Osteoblast (primary cell): ENCODE results near the gene COL25A1. TPM values are rescaled to one million over a fixed set of nuclear protein-coding genes. Genes with fewer than 3 reads are reported as not detected.
"Not testable (repeated sequence)": the region's sequence is repeated elsewhere in the genome, so short reads cannot be mapped to it uniquely, and the experiment has no call there.

Experiments used
- DNase-seq: peaks from one replicate; pipeline ENCODE4 v3.0.0; 2011; ENCODE audit warnings: low spot score, mixed read lengths; ENCODE audit not compliant: insufficient read length; ENCODE audit errors: missing footprints
- H2AFZ ChIP-seq: 2 replicates; pipeline ENCODE4 v1.6.0; 2011; ENCODE audit warnings: mild to moderate bottlenecking, low read length
- H3K27ac ChIP-seq: 2 replicates; pipeline ENCODE4 v1.5.1; 2011; ENCODE audit warnings: mild to moderate bottlenecking, low read depth, low read length, moderate library complexity
- H3K27me3 ChIP-seq: 2 replicates; pipeline ENCODE4 v1.6.0; 2012; ENCODE audit warnings: mild to moderate bottlenecking, control low read depth, inconsistent platforms, low read length, moderate library complexity; ENCODE audit not compliant: insufficient read depth
- H3K36me3 ChIP-seq: 2 replicates; pipeline ENCODE4 v1.5.1; 2011; ENCODE audit warnings: mild to moderate bottlenecking, low read length, control low read depth, moderate library complexity; ENCODE audit not compliant: insufficient read depth
- H3K4me1 ChIP-seq: 2 replicates; pipeline ENCODE4 v1.5.1; 2011; ENCODE audit warnings: mild to moderate bottlenecking, low read length, control low read depth, moderate library complexity; ENCODE audit not compliant: insufficient read depth
- H3K4me2 ChIP-seq: 2 replicates; pipeline ENCODE4 v1.6.0; 2011; ENCODE audit warnings: mild to moderate bottlenecking, low read length; ENCODE audit not compliant: insufficient read depth
- H3K4me3 ChIP-seq: fragments of 200-600 bp; sonication (generic); 3 replicates; pipeline ENCODE4 v1.5.1; 2012; ENCODE audit warnings: mild to moderate bottlenecking, low read length, inconsistent platforms; ENCODE audit not compliant: insufficient read depth
- H3K79me2 ChIP-seq: 2 replicates; pipeline ENCODE4 v1.6.0; 2012; ENCODE audit warnings: mild to moderate bottlenecking, low read length, control low read depth, inconsistent platforms; ENCODE audit not compliant: insufficient read depth
- H3K9me3 ChIP-seq: 2 replicates; pipeline ENCODE4 v1.5.1; 2011; ENCODE audit warnings: low read depth, low read length, control low read depth
- H4K20me1 ChIP-seq: 2 replicates; pipeline ENCODE4 v1.6.0; 2012; ENCODE audit warnings: mild to moderate bottlenecking, low read length, control low read depth; ENCODE audit not compliant: insufficient read depth
- CTCF ChIP-seq: IDR thresholded peaks from 2 replicates; pipeline ENCODE4 v1.5.1; 2011; ENCODE audit warnings: mild to moderate bottlenecking, low read depth, low read length, moderate library complexity; ENCODE audit errors: extremely low read depth
- total RNA-seq: library from RNA; depleted of rRNA; stranded (reverse); fragments of >200 nt; gene quantifications from 2 replicates; pipeline ENCODE4 v1.2.3, GENCODE V29; 2012

COL25A1 gene
- total RNA-seq, 1 donor = 1.4 TPM

- Histone ChIP-seq H3K27me3 (no peaks in the 10 kb centered on the region), H3K4me1 (peaks cover 2% of the 10 kb centered on the region), H3K79me2 (no peaks in the 10 kb centered on the region), H3K4me2 (no peak overlapping the region), H3K36me3 (no peaks in the 10 kb centered on the region), H3K9me3 (no peaks in the 10 kb centered on the region), H3K4me3 (no peak overlapping the region), H2AFZ (no peak overlapping the region), H3K27ac (no peak overlapping the region), H4K20me1 (no peaks in the 10 kb centered on the region)
- DNase-seq = no peak
- no peak for TF ChIP-seq CTCF
Measured at GRCh38 chr4:108874806-108875205, 427.7 kb downstream of the COL25A1 start.

GRCh38 chr4:108869970-108870369 is 432.5 kb downstream of the COL25A1 start:
- not testable (repeated sequence) for H3K27me3 ChIP-seq, DNase-seq, H3K27ac ChIP-seq, H3K4me1 ChIP-seq, H3K9me3 ChIP-seq, H3K4me2 ChIP-seq, H3K36me3 ChIP-seq, H3K79me2 ChIP-seq, H3K4me3 ChIP-seq, H4K20me1 ChIP-seq, H2AFZ ChIP-seq

GRCh38 chr4:108868606-108869227 is 433.7 kb downstream of the COL25A1 start:
- Histone ChIP-seq H3K4me1 (no peaks in the 10 kb centered on the region), H2AFZ (no peak overlapping the region), H3K36me3 (no peaks in the 10 kb centered on the region), H3K9me3 (no peaks in the 10 kb centered on the region), H3K4me2 (no peak overlapping the region), H3K27ac (no peak overlapping the region), H4K20me1 (no peaks in the 10 kb centered on the region), H3K27me3 (no peaks in the 10 kb centered on the region), H3K79me2 (no peaks in the 10 kb centered on the region), H3K4me3 (no peak overlapping the region)
- no peak for TF ChIP-seq CTCF
- no peak for DNase-seq

- no peaks in the 10 kb centered on the region for H3K27me3 ChIP-seq
- no peak for TF ChIP-seq CTCF
- H3K36me3 ChIP-seq = no peaks in the 10 kb centered on the region
- no peak overlapping the region for H3K27ac ChIP-seq
- H3K4me2 ChIP-seq = no peak overlapping the region
- H3K4me3 ChIP-seq = no peak overlapping the region
- H3K9me3 ChIP-seq = no peaks in the 10 kb centered on the region
- DNase-seq = no peak
- H3K4me1 ChIP-seq = no peaks in the 10 kb centered on the region
- no peak overlapping the region for H2AFZ ChIP-seq
- no peaks in the 10 kb centered on the region for H3K79me2 ChIP-seq
- no peaks in the 10 kb centered on the region for H4K20me1 ChIP-seq
Measured at GRCh38 chr4:108867476-108867875, 435.0 kb downstream of the COL25A1 start.
